Measurements from ENCODE around the gene SSTR4. TPM values are rescaled to one million over a fixed set of nuclear protein-coding genes. Genes with fewer than 3 reads are reported as not detected.

Gene SSTR4
- total and polyA plus RNA-seq, 4 donors = not detected

DNA sequence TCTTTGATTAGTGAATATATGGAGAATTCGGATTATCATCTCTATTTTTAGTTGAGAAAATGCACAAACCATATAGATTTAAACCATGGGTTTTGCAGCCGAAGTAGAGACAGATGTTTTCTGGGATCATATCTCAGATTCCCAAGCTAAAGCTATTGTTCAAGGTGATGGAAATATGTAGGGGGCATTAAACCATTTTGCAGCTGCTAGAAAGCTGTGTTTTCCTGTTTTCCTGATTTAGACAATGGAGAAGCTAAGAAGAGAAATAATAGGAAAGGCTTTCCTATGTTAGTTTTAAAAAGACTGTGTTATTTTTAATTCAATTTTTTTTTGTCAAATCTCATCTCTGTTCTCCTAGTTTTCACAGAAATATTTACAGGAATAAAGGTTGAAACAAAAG lies 44.8 kb downstream of the SSTR4 start:
- no peaks in the 10 kb centered on the region for H3K27me3 ChIP-seq (ENCODE audit: control insufficient read depth in 4 of 4, insufficient read depth in 4 of 4, low read length in 3 of 4)
- H3K4me1 ChIP-seq (ENCODE audit: control insufficient read depth in 4 of 4, insufficient read depth in 4 of 4, low read length in 3 of 4) = peaks cover 0 to 3% (median 0%) of the 10 kb centered on the region in 4 donors
- H3K9ac ChIP-seq (ENCODE audit: low read depth in 1 of 2, low read length in 2 of 2) = no peak overlapping the region
- no peak for TF ChIP-seq FOXA2 (IDR thresholded peaks at IDR 0.05)
- DNase-seq (ENCODE audit: low spot score) = no peak
- WGBS = 54% methylated on average over 2 of the region's 2 CpGs
- no peak overlapping the region for H3K27ac ChIP-seq (ENCODE audit: low read depth in 1 of 2, low read length in 2 of 2)
- no peak overlapping the region for H3K4me3 ChIP-seq (ENCODE audit: low read depth in 1 of 3, low read length in 3 of 3)
- no peaks in the 10 kb centered on the region for H3K9me3 ChIP-seq (ENCODE audit: control insufficient read depth in 4 of 4, low read length in 3 of 4)
- no peaks in the 10 kb centered on the region for H3K36me3 ChIP-seq (ENCODE audit: control insufficient read depth in 4 of 4, insufficient read depth in 3 of 4, low read depth in 1 of 4, low read length in 3 of 4)

DNA sequence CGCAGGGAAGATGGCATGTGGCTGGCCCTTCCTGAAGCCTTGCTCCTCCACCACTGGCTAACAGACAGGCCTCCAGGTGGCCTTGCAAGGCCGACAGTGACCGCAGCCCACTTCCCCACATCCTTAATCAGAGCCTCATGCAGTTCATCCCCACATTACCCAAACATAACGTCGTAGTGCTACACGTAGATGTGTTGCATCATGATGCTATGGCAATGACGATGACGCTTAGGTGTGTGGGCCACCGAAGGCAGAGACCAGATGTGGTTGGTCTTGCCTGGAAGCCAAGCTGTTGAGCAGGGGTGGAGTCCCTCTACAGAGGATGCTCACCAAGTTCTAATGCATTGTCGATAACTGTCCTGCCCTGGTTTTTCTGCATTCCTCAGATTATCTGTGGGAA lies 45.4 kb downstream of the SSTR4 start:
- H3K4me3 ChIP-seq (ENCODE audit: low read depth in 1 of 3, low read length in 3 of 3) = no peak overlapping the region
- no peak overlapping the region for H3K9ac ChIP-seq (ENCODE audit: low read depth in 1 of 2, low read length in 2 of 2)
- peaks cover 0 to 3% (median 0%) of the 10 kb centered on the region in 4 donors for H3K4me1 ChIP-seq (ENCODE audit: control insufficient read depth in 4 of 4, insufficient read depth in 4 of 4, low read length in 3 of 4)
- TF ChIP-seq, protein P1, sequence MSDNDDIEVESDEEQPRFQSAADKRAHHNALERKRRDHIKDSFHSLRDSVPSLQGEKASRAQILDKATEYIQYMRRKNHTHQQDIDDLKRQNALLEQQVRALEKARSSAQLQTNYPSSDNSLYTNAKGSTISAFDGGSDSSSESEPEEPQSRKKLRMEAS (IDR thresholded peaks at IDR 0.05) = no peak
- TF ChIP-seq, protein P2, sequence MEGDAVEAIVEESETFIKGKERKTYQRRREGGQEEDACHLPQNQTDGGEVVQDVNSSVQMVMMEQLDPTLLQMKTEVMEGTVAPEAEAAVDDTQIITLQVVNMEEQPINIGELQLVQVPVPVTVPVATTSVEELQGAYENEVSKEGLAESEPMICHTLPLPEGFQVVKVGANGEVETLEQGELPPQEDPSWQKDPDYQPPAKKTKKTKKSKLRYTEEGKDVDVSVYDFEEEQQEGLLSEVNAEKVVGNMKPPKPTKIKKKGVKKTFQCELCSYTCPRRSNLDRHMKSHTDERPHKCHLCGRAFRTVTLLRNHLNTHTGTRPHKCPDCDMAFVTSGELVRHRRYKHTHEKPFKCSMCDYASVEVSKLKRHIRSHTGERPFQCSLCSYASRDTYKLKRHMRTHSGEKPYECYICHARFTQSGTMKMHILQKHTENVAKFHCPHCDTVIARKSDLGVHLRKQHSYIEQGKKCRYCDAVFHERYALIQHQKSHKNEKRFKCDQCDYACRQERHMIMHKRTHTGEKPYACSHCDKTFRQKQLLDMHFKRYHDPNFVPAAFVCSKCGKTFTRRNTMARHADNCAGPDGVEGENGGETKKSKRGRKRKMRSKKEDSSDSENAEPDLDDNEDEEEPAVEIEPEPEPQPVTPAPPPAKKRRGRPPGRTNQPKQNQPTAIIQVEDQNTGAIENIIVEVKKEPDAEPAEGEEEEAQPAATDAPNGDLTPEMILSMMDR (IDR thresholded peaks at IDR 0.05; ENCODE audit: low read depth, low read length, missing input control) = no peak
- TF ChIP-seq EGR1 (IDR thresholded peaks at IDR 0.05; ENCODE audit: low read depth in 2 of 2) (no peak), ATF3 (IDR thresholded peaks at IDR 0.05) (no peak)
- WGBS = 83% methylated on average over 10 of the region's 10 CpGs
- no peak for DNase-seq (ENCODE audit: low spot score)
- H3K9me3 ChIP-seq (ENCODE audit: control insufficient read depth in 4 of 4, low read length in 3 of 4) = no peaks in the 10 kb centered on the region
- no peaks in the 10 kb centered on the region for H3K36me3 ChIP-seq (ENCODE audit: control insufficient read depth in 4 of 4, insufficient read depth in 3 of 4, low read depth in 1 of 4, low read length in 3 of 4)
- no peak overlapping the region for H3K27ac ChIP-seq (ENCODE audit: low read depth in 1 of 2, low read length in 2 of 2)
- H3K27me3 ChIP-seq (ENCODE audit: control insufficient read depth in 4 of 4, insufficient read depth in 4 of 4, low read length in 3 of 4) = no peaks in the 10 kb centered on the region

DNA sequence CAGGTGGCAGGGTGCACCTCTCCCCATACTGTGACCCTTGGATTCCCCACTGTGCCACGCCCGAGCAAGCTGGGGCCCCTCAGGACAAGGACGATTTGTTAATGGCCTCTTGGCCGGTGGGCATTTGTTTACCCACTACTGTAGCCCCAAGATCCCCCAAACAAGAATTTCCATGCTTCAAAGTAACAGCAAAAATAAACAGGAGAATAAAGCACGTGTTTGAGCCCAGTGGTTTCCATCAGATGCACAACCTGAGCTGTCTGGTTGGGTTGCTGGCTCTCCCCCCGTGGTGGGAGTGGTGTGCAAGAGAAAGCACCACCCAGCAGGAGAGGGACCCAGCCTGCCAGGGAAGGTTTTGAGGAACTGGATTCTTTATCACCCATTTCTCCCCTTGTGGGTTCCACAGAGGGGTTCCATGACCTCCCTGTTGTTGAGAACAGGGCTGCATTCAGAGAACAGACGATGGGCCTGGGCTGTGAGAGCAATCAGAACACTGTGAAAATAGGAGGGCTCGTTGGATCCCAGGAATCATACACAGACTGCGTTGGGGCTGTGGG lies 46.2 kb downstream of the SSTR4 start:
- 62% methylated on average over 9 of the region's 9 CpGs for WGBS
- H3K4me3 ChIP-seq (ENCODE audit: low read depth in 1 of 3, low read length in 3 of 3) = no peak overlapping the region
- H3K36me3 ChIP-seq (ENCODE audit: control insufficient read depth in 4 of 4, insufficient read depth in 3 of 4, low read depth in 1 of 4, low read length in 3 of 4) = no peaks in the 10 kb centered on the region
- DNase-seq (ENCODE audit: low spot score) = no peak
- H3K4me1 ChIP-seq (ENCODE audit: control insufficient read depth in 4 of 4, insufficient read depth in 4 of 4, low read length in 3 of 4) = peaks cover 0 to 3% (median 0%) of the 10 kb centered on the region in 4 donors
- no peak overlapping the region for H3K9ac ChIP-seq (ENCODE audit: low read depth in 1 of 2, low read length in 2 of 2)
- no peak overlapping the region for H3K27ac ChIP-seq (ENCODE audit: low read depth in 1 of 2, low read length in 2 of 2)
- TF ChIP-seq, protein P2 (IDR thresholded peaks at IDR 0.05; ENCODE audit: low read depth, low read length, missing input control) = no peak
- TF ChIP-seq, protein P3, sequence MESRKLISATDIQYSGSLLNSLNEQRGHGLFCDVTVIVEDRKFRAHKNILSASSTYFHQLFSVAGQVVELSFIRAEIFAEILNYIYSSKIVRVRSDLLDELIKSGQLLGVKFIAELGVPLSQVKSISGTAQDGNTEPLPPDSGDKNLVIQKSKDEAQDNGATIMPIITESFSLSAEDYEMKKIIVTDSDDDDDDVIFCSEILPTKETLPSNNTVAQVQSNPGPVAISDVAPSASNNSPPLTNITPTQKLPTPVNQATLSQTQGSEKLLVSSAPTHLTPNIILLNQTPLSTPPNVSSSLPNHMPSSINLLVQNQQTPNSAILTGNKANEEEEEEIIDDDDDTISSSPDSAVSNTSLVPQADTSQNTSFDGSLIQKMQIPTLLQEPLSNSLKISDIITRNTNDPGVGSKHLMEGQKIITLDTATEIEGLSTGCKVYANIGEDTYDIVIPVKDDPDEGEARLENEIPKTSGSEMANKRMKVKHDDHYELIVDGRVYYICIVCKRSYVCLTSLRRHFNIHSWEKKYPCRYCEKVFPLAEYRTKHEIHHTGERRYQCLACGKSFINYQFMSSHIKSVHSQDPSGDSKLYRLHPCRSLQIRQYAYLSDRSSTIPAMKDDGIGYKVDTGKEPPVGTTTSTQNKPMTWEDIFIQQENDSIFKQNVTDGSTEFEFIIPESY (IDR thresholded peaks at IDR 0.05) = no peak
- TF ChIP-seq RAD21 (IDR thresholded peaks at IDR 0.05) = no peak
- no peaks in the 10 kb centered on the region for H3K9me3 ChIP-seq (ENCODE audit: control insufficient read depth in 4 of 4, low read length in 3 of 4)
- no peaks in the 10 kb centered on the region for H3K27me3 ChIP-seq (ENCODE audit: control insufficient read depth in 4 of 4, insufficient read depth in 4 of 4, low read length in 3 of 4)

Data from liver (tissue), 9 donors.